IMR-90 (cell line): ENCODE results near the gene OR6V1. TPM values are rescaled to one million over a fixed set of nuclear protein-coding genes. Genes with fewer than 3 reads are reported as not detected.

Source experiments
- ATAC-seq: fragments of 200-7000 bp; cut with Tn5 transposase; 2 replicates; pipeline ENCODE4 v1.9.1; 2020; ENCODE audit warnings: low read depth, mild to moderate bottlenecking, moderate library complexity
- BruUV-seq: library from RNA; stranded (reverse); fragments of 400-500 nt; replicated peaks from 2 replicates; lab custom pipeline; 2021; lab: Mats Ljungman, UMichigan
- CTCF ChIA-PET: fragments of 300-600 bp; formaldehyde crosslinking; extraction: SDS; loops from one replicate; lab custom pipeline; 2021; ENCODE audit warnings: antibody characterized with exemption; lab: Yijun Ruan, JAX
- POLR2A ChIA-PET: fragments of 300-600 bp; sonication (Branson Sonifier 250); formaldehyde crosslinking; loops from one replicate; lab custom pipeline; 2022; ENCODE audit warnings: antibody characterized with exemption; ENCODE audit not compliant: unreplicated experiment; lab: Charles Lee
- DNase-seq: peaks from one replicate; pipeline ENCODE4 v3.0.0; 2013
- H2AFZ ChIP-seq: replicated peaks from 2 replicates; pipeline ENCODE3; 2013; ENCODE audit warnings: low read length, mild to moderate bottlenecking; ENCODE audit not compliant: poor library complexity
- H2AK5ac ChIP-seq: 2 replicates; pipeline ENCODE4 v1.6.1; 2013; ENCODE audit warnings: low read depth, low read length, inconsistent platforms
- H2AK9ac ChIP-seq: replicated peaks from 2 replicates; pipeline ENCODE3; 2013; ENCODE audit warnings: mild to moderate bottlenecking, low read depth, low read length, moderate library complexity; ENCODE audit not compliant: poor library complexity
- H2BK120ac ChIP-seq: 2 replicates; pipeline ENCODE4 v1.6.1; 2013; ENCODE audit warnings: low read depth, low read length, inconsistent platforms
- H2BK15ac ChIP-seq: 3 replicates; pipeline ENCODE4 v1.6.1; 2013; ENCODE audit warnings: low read depth, low read length, inconsistent platforms
- H2BK20ac ChIP-seq: 2 replicates; pipeline ENCODE4 v1.6.1; 2013; ENCODE audit warnings: low read depth, mild to moderate bottlenecking, inconsistent platforms, low read length, moderate library complexity
- H2BK5ac ChIP-seq: 2 replicates; pipeline ENCODE4 v1.6.1; 2013; ENCODE audit warnings: mild to moderate bottlenecking, low read depth, low read length, inconsistent platforms; ENCODE audit not compliant: poor library complexity, severe bottlenecking
- H3K14ac ChIP-seq: replicated peaks from 2 replicates; pipeline ENCODE4 v1.6.1; 2013; ENCODE audit warnings: low read depth, low read length, inconsistent platforms
- H3K18ac ChIP-seq: 2 replicates; pipeline ENCODE4 v1.6.1; 2013; ENCODE audit warnings: low read depth, low read length, control low read depth
- H3K23ac ChIP-seq: 2 replicates; pipeline ENCODE4 v1.6.1; 2013; ENCODE audit warnings: low read depth, low read length, inconsistent platforms
- H3K27ac ChIP-seq: 2 replicates; pipeline ENCODE4 v1.5.1; 2013; ENCODE audit warnings: mild to moderate bottlenecking, control low read depth, low read length; ENCODE audit not compliant: insufficient read depth
- H3K27me3 ChIP-seq: 2 replicates; pipeline ENCODE4 v1.6.1; 2013; ENCODE audit warnings: low read length; ENCODE audit not compliant: control insufficient read depth, insufficient read depth
- H3K36me3 ChIP-seq: 2 replicates; pipeline ENCODE4 v1.6.1; 2013; ENCODE audit warnings: low read length, mixed read lengths; ENCODE audit not compliant: control insufficient read depth, insufficient read depth
- H3K4ac ChIP-seq: 2 replicates; pipeline ENCODE4 v1.6.1; 2013; ENCODE audit warnings: low read depth, low read length, inconsistent platforms
- H3K4me1 ChIP-seq: 2 replicates; pipeline ENCODE4 v1.6.1; 2013; ENCODE audit warnings: low read length, mixed read lengths; ENCODE audit not compliant: control insufficient read depth, insufficient read depth
- H3K4me2 ChIP-seq: 2 replicates; pipeline ENCODE4 v1.6.1; 2013; ENCODE audit warnings: low read depth, mild to moderate bottlenecking, control low read depth, low read length, moderate library complexity
- H3K4me3 ChIP-seq: 2 replicates; pipeline ENCODE4 v1.5.1; 2013; ENCODE audit warnings: low read depth, mild to moderate bottlenecking, control low read depth, low read length, moderate library complexity; ENCODE audit not compliant: insufficient read depth
- H3K56ac ChIP-seq: 2 replicates; pipeline ENCODE4 v1.6.1; 2013; ENCODE audit warnings: low read length, inconsistent platforms; ENCODE audit not compliant: insufficient read depth; ENCODE audit errors: extremely low read depth
- H3K79me1 ChIP-seq, 2 experiments: 2 replicates each; pipeline ENCODE4 v1.6.1; 2013; ENCODE audit warnings: low read length in 2 of 2, inconsistent platforms in 1 of 2, low read depth in 1 of 2
- H3K9ac ChIP-seq: 2 replicates; pipeline ENCODE4 v1.6.1; 2013; ENCODE audit warnings: low read depth, low read length, control low read depth
- H3K9me1 ChIP-seq: 2 replicates; pipeline ENCODE4 v1.6.1; 2013; ENCODE audit warnings: low read length, inconsistent platforms; ENCODE audit not compliant: insufficient read depth
- H3K9me3 ChIP-seq: 2 replicates; pipeline ENCODE4 v1.6.1; 2013; ENCODE audit warnings: low read length; ENCODE audit not compliant: control insufficient read depth, insufficient read depth
- H4K20me1 ChIP-seq: 2 replicates; pipeline ENCODE4 v1.6.1; 2013; ENCODE audit warnings: low read length, inconsistent platforms; ENCODE audit not compliant: insufficient read depth
- H4K5ac ChIP-seq: 2 replicates; pipeline ENCODE4 v1.6.1; 2013; ENCODE audit warnings: mild to moderate bottlenecking, low read depth, low read length, control low read depth
- H4K8ac ChIP-seq, 2 experiments: 2 replicates each; pipeline ENCODE4 v1.6.1; 2013; ENCODE audit warnings: low read depth in 2 of 2, low read length in 2 of 2, control low read depth in 1 of 2, inconsistent platforms in 1 of 2
- H4K91ac ChIP-seq: 2 replicates; pipeline ENCODE4 v1.6.1; 2013; ENCODE audit warnings: low read depth, low read length, inconsistent platforms; ENCODE audit not compliant: insufficient read depth
- CEBPB ChIP-seq: IDR thresholded peaks from 2 replicates; pipeline ENCODE4 v1.6.1; 2012; ENCODE audit warnings: low read depth, low read length, improper control_type of control experiment
- CHD1 ChIP-seq: IDR thresholded peaks from 2 replicates; pipeline ENCODE4 v1.6.1; 2012; ENCODE audit warnings: low read depth, low read length, improper control_type of control experiment
- FOS ChIP-seq: fragments of 150-350 bp; IDR thresholded peaks from 2 replicates; pipeline ENCODE4 v1.6.1; 2016; ENCODE audit warnings: low read depth, low read length
- MAFK ChIP-seq: IDR thresholded peaks from 2 replicates; pipeline ENCODE4 v1.6.1; 2012; ENCODE audit warnings: low read depth, low read length, improper control_type of control experiment
- MXI1 ChIP-seq: IDR thresholded peaks from 2 replicates; pipeline ENCODE4 v1.6.1; 2012; ENCODE audit warnings: low read depth, mild to moderate bottlenecking, low read length, moderate library complexity, borderline replicate concordance
- POLR2A ChIP-seq: IDR thresholded peaks from 2 replicates; pipeline ENCODE4 v1.6.1; 2012; ENCODE audit warnings: mild to moderate bottlenecking, low read depth, low read length
- RAD21 ChIP-seq: IDR thresholded peaks from 2 replicates; pipeline ENCODE4 v1.6.1; 2012; ENCODE audit warnings: low read length, improper control_type of control experiment
- RCOR1 ChIP-seq: IDR thresholded peaks from 2 replicates; pipeline ENCODE4 v1.6.1; 2012; ENCODE audit warnings: mild to moderate bottlenecking, low read length, improper control_type of control experiment; ENCODE audit not compliant: insufficient replicate concordance
- RFX5 ChIP-seq: IDR thresholded peaks from 2 replicates; pipeline ENCODE4 v1.8.0; 2012; ENCODE audit warnings: low read depth, mild to moderate bottlenecking, low read length, moderate library complexity
- SMC3 ChIP-seq: fragments of 150-350 bp; IDR thresholded peaks from 2 replicates; pipeline ENCODE4 v1.6.1; 2016; ENCODE audit warnings: low read depth, mild to moderate bottlenecking, antibody characterized with exemption, low read length, moderate library complexity
- whole genome bisulfite sequencing, 2 experiments: methylation state at CpG; one replicate each; pipeline versions ENCODE4 v1.1.5 to v1.1.7; 2013; ENCODE audit warnings: missing lambda C conversion rate in 2 of 2; ENCODE audit not compliant: insufficient read length in 1 of 2; ENCODE audit errors: extremely low coverage in 2 of 2; 5-methylcytosine and 5-hydroxymethylcytosine counted together
- dilution Hi-C: fragments of 300-500 bp; cut with HindIII; formaldehyde crosslinking; loops from one replicate; pipeline ENCODE4 v1.14.3; 2018; ENCODE audit warnings: low sequenced_read_pairs; ENCODE audit not compliant: unreplicated experiment
- in situ Hi-C: fragments of 300-500 bp; cut with MboI; formaldehyde crosslinking; loops from 3 replicates; pipeline ENCODE4 v1.14.3; 2019; ENCODE audit warnings: low sequenced_read_pairs, inconsistent platforms, mixed read lengths
- intact Hi-C: fragments of 100-400 bp; cut with micrococcal nuclease; formaldehyde crosslinking; loops from 2 replicates; pipeline ENCODE4 v1.10.0; 2022
- polyA plus RNA-seq, 3 experiments: library from polyadenylated mRNA; depleted of rRNA; stranded (reverse); fragments of >200 nt; gene quantifications; 2 replicates each; pipeline ENCODE4 v1.2.3, GENCODE V29; 2012; ENCODE audit warnings: low replicate concordance in 1 of 3
- total RNA-seq: library from RNA; depleted of rRNA; stranded (reverse); fragments of >200 nt; gene quantifications from 2 replicates; pipeline ENCODE4 v1.2.3, GENCODE V29; 2012
- TF ChIP-seq, protein P1 (sequence below): fragments of 150-350 bp; IDR thresholded peaks from 2 replicates; pipeline ENCODE4 v1.6.1; 2016; ENCODE audit warnings: low read depth, mild to moderate bottlenecking, low read length, moderate library complexity, borderline replicate concordance
- TF ChIP-seq, protein P2 (sequence below): conservative IDR thresholded peaks from 2 replicates; pipeline ENCODE4 v1.5.1; 2012; ENCODE audit warnings: mild to moderate bottlenecking, low read depth, low read length, improper control_type of control experiment
- TF ChIP-seq, protein P3 (sequence below): fragments of 150-350 bp; IDR thresholded peaks from 2 replicates; pipeline ENCODE4 v1.6.1; 2017; ENCODE audit warnings: mild to moderate bottlenecking, antibody characterized with exemption, low read length, low read depth

Gene OR6V1
- total and polyA plus RNA-seq, 2 of the 4 experiments (the other 2 are of a cell fraction) = not detected

DNA sequence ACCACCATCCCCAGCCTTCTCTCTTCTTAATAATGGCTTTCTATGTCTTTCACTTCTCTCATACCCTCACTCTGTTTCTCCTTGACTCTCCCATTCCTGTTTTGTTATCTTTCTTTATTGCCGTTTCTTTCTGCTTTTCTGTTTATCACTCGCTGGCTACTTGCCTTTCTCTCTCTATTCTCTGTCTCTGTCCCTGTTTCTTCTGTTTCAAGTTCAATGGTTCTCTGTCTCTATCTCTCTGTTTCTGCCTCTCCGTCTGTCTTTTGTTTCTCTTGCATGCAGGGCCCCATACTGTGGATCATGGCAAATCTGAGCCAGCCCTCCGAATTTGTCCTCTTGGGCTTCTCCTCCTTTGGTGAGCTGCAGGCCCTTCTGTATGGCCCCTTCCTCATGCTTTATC, at the start of gene OR6V1 (continued):
- TF ChIP-seq MAFK (no peak), SMC3 (no peak)

DNA sequence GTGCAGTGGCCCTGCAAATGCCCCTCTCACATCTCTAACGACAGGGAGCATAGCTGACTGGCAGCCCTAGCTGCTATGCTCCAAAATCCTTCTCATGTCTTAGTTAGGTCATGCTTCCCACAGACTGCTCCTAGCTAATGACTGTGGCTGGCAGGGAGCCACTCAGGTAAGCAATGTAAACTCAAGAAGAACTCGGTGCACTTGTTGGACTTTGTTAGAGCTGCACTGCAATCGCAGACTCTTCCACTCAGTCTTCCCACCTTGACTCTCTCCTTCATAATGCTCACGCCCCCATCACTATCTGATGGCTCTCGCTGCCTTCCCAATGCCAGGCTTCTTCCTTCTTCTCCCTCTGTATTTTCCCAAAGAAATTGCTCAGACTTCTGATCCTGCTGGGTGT, 49.2 kb upstream of the OR6V1 start:
- no peaks in the 10 kb centered on the region for H3K9me1 ChIP-seq
- peak overlapping the region; percentile 87 for H2AFZ ChIP-seq
- peaks cover 2% of the 10 kb centered on the region; the same call in 1 of the 2 replicates for H3K27me3 ChIP-seq
- TF ChIP-seq MXI1 (no peak), FOS (no peak), RFX5 (no peak), CEBPB (no peak), RCOR1 (no peak), MAFK (no peak), CHD1 (no peak), SMC3 (no peak), RAD21 (no peak), POLR2A (no peak)
- TF ChIP-seq, protein P1, sequence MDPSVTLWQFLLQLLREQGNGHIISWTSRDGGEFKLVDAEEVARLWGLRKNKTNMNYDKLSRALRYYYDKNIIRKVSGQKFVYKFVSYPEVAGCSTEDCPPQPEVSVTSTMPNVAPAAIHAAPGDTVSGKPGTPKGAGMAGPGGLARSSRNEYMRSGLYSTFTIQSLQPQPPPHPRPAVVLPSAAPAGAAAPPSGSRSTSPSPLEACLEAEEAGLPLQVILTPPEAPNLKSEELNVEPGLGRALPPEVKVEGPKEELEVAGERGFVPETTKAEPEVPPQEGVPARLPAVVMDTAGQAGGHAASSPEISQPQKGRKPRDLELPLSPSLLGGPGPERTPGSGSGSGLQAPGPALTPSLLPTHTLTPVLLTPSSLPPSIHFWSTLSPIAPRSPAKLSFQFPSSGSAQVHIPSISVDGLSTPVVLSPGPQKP = no peak
- TF ChIP-seq, protein P2, sequence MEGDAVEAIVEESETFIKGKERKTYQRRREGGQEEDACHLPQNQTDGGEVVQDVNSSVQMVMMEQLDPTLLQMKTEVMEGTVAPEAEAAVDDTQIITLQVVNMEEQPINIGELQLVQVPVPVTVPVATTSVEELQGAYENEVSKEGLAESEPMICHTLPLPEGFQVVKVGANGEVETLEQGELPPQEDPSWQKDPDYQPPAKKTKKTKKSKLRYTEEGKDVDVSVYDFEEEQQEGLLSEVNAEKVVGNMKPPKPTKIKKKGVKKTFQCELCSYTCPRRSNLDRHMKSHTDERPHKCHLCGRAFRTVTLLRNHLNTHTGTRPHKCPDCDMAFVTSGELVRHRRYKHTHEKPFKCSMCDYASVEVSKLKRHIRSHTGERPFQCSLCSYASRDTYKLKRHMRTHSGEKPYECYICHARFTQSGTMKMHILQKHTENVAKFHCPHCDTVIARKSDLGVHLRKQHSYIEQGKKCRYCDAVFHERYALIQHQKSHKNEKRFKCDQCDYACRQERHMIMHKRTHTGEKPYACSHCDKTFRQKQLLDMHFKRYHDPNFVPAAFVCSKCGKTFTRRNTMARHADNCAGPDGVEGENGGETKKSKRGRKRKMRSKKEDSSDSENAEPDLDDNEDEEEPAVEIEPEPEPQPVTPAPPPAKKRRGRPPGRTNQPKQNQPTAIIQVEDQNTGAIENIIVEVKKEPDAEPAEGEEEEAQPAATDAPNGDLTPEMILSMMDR = no peak
- TF ChIP-seq, protein P3, sequence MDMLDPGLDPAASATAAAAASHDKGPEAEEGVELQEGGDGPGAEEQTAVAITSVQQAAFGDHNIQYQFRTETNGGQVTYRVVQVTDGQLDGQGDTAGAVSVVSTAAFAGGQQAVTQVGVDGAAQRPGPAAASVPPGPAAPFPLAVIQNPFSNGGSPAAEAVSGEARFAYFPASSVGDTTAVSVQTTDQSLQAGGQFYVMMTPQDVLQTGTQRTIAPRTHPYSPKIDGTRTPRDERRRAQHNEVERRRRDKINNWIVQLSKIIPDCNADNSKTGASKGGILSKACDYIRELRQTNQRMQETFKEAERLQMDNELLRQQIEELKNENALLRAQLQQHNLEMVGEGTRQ = no peak
- H3K56ac ChIP-seq = no peak overlapping the region
- no peak overlapping the region for H3K18ac ChIP-seq
- intact Hi-C loops = loop anchor here (1.0 to 10.0 kb wide), 4 partner anchors 149 to 468 kb away; no protein-coding TSS in a partner anchor
- no TSS peak for BruUV-seq
- no peak overlapping the region for H4K91ac ChIP-seq
- H2BK20ac ChIP-seq = no peak overlapping the region
- no peaks in the 10 kb centered on the region for H4K20me1 ChIP-seq
- POLR2A ChIA-PET = no interaction called here
- H2AK9ac ChIP-seq = no peak overlapping the region
- H2AK5ac ChIP-seq = no peak overlapping the region
- DNase-seq (no peak), ATAC-seq (no peak)
- no peak overlapping the region for H2BK5ac ChIP-seq
- no peaks in the 10 kb centered on the region for H3K79me1 ChIP-seq
- peak overlapping the region; percentile 82 for H3K4me2 ChIP-seq
- H3K23ac ChIP-seq = no peak overlapping the region
- no peak overlapping the region for H3K9ac ChIP-seq
- in situ Hi-C loops = loop anchor here (25.0 kb wide), 1 partner anchor 434 kb away; the partner anchor contains the start of gene TAS2R60
- no peak overlapping the region for H4K8ac ChIP-seq
- H2BK15ac ChIP-seq = no peak overlapping the region
- 81% methylated on average over 2 of the region's 5 CpGs; no CpG with 5 or more reads in 1 of the 2 experiments for WGBS, 2 experiments
- H3K4me3 ChIP-seq = no peak overlapping the region; the same call in 1 of the 2 replicates
- no peak overlapping the region for H3K14ac ChIP-seq
- dilution Hi-C loops = no loop called here
- no peaks in the 10 kb centered on the region for H3K36me3 ChIP-seq
- no peak overlapping the region for H2BK120ac ChIP-seq
- CTCF ChIA-PET = interaction anchor here (1.3 to 4.9 kb wide), 2 partner anchors 25 to 212 kb away, joined by 4 to 28 read pairs; no protein-coding TSS in a partner anchor
- H3K9me3 ChIP-seq = no peaks in the 10 kb centered on the region
- H3K27ac ChIP-seq = no peak overlapping the region
- H3K4ac ChIP-seq = no peak overlapping the region
- no peaks in the 10 kb centered on the region for H3K4me1 ChIP-seq
- H4K5ac ChIP-seq = no peak overlapping the region
